Gastroesophageal sphincter (tissue), 4 donors: ENCODE measurements around the gene DMRT1. TPM values are rescaled to one million over a fixed set of nuclear protein-coding genes. Genes with fewer than 3 reads are reported as not detected.

Experiments
- ATAC-seq: fragments of 150-250 bp; one replicate; pipeline ENCODE4 v1.9.1; 2016; ENCODE audit warnings: mild to moderate bottlenecking, moderate library complexity
- H3K27ac ChIP-seq, 4 donors: fragments of 200-600 bp; sonication (generic) in 3 of 4; 1 replicate in 3 of 4; 2 replicates in 1 of 4; pipeline ENCODE4 v1.5.1; 2016 to 2019
- H3K27me3 ChIP-seq: fragments of 200-600 bp; sonication (generic); one replicate; pipeline ENCODE4 v1.5.1; 2019
- H3K36me3 ChIP-seq, 2 donors: fragments of 200-600 bp; sonication (generic); one replicate each; pipeline ENCODE4 v1.5.1; 2019; ENCODE audit warnings: control low read depth in 1 of 2
- H3K4me1 ChIP-seq, 3 donors: fragments of 200-600 bp; sonication (generic); 1 replicate in 2 of 3; 2 replicates in 1 of 3; pipeline ENCODE4 v1.5.1; 2016 to 2019; ENCODE audit warnings: control low read depth in 2 of 3
- H3K4me3 ChIP-seq, 2 donors: fragments of 200-600 bp; sonication (generic); one replicate each; pipeline ENCODE4 v1.5.1; 2019; ENCODE audit warnings: mild to moderate bottlenecking in 1 of 2, moderate library complexity in 1 of 2
- H3K9me3 ChIP-seq, 3 donors: fragments of 200-600 bp; sonication (generic); one replicate each; pipeline ENCODE4 v1.5.1; 2017 to 2019; ENCODE audit warnings: control low read depth in 2 of 3
- EP300 ChIP-seq: sonication (generic); formaldehyde crosslinking; IDR thresholded peaks from one replicate; pipeline ENCODE4 v1.6.1; 2017; ENCODE audit warnings: antibody characterized with exemption, mild to moderate bottlenecking
- POLR2A ChIP-seq, 2 donors: fragments of 450-650 bp; IDR thresholded peaks; one replicate each; pipeline ENCODE4 v1.6.1; 2017; ENCODE audit warnings: antibody characterized with exemption in 2 of 2, mild to moderate bottlenecking in 2 of 2, moderate library complexity in 1 of 2
- POLR2AphosphoS5 ChIP-seq: sonication (generic); formaldehyde crosslinking; IDR thresholded peaks from one replicate; pipeline ENCODE4 v1.6.1; 2017; ENCODE audit warnings: antibody characterized with exemption
- WGBS, 2 donors: methylation state at CpG; one replicate each; pipeline ENCODE4 v1.1.5; 2018; ENCODE audit warnings: low coverage in 1 of 2; 5-methylcytosine and 5-hydroxymethylcytosine counted together
- total RNA-seq, 4 donors: library from RNA; depleted of rRNA; stranded (reverse); fragments of >200 nt; gene quantifications; one replicate each; pipeline ENCODE4 v1.1.0, GENCODE V29; 2016
- TF ChIP-seq, protein P1 (sequence below), 4 experiments: fragments of 200-600 bp in 2 of 4; fragments of 450-650 bp in 2 of 4; sonication (generic) in 1 of 4; IDR thresholded peaks; one replicate each; pipeline ENCODE4 v1.5.1; 2017 to 2019; ENCODE audit warnings: antibody characterized with exemption in 4 of 4, mild to moderate bottlenecking in 2 of 4, moderate library complexity in 2 of 4

DMRT1 gene
- total RNA-seq, 4 donors from 2014 or later: not detected

DNA sequence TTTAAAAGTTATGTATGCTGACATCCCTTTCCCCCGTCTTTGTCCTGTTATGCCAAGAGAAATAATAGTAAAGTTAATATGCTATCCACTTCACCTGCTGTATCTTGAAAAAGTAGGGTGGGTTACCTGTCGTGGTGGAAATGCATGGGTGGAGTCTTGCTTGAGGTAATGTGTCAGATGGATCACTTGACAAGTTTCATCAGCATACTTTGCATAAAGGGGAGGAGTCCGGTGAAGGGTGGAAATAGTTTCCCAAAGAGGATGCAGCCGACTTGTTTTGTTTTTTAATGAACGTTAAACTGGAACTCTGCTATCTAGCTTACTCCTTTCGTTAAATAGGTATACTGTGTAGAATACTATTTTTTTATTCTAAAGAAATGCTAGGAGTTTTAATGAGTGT is 125.9 kb downstream of the DMRT1 start:
- no peak overlapping the region for H3K4me3 ChIP-seq
- no peaks in the 10 kb centered on the region for H3K36me3 ChIP-seq
- no peak for TF ChIP-seq EP300
- TF ChIP-seq, protein P1, sequence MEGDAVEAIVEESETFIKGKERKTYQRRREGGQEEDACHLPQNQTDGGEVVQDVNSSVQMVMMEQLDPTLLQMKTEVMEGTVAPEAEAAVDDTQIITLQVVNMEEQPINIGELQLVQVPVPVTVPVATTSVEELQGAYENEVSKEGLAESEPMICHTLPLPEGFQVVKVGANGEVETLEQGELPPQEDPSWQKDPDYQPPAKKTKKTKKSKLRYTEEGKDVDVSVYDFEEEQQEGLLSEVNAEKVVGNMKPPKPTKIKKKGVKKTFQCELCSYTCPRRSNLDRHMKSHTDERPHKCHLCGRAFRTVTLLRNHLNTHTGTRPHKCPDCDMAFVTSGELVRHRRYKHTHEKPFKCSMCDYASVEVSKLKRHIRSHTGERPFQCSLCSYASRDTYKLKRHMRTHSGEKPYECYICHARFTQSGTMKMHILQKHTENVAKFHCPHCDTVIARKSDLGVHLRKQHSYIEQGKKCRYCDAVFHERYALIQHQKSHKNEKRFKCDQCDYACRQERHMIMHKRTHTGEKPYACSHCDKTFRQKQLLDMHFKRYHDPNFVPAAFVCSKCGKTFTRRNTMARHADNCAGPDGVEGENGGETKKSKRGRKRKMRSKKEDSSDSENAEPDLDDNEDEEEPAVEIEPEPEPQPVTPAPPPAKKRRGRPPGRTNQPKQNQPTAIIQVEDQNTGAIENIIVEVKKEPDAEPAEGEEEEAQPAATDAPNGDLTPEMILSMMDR (IDR thresholded peaks at IDR 0.05): no peak
- no peak for TF ChIP-seq POLR2AphosphoS5
- TF ChIP-seq POLR2A (IDR thresholded peaks at IDR 0.05): no peak
- peaks cover 0 to 34% (median 21%) of the 10 kb centered on the region in 3 donors for H3K4me1 ChIP-seq
- whole genome bisulfite sequencing, 2 donors: 10% methylated on average over 6 of the region's 6 CpGs
- ATAC-seq: no peak
- no peaks in the 10 kb centered on the region for H3K9me3 ChIP-seq
- no peak overlapping the region for H3K27ac ChIP-seq
- H3K27me3 ChIP-seq: peaks cover 97% of the 10 kb centered on the region

DNA sequence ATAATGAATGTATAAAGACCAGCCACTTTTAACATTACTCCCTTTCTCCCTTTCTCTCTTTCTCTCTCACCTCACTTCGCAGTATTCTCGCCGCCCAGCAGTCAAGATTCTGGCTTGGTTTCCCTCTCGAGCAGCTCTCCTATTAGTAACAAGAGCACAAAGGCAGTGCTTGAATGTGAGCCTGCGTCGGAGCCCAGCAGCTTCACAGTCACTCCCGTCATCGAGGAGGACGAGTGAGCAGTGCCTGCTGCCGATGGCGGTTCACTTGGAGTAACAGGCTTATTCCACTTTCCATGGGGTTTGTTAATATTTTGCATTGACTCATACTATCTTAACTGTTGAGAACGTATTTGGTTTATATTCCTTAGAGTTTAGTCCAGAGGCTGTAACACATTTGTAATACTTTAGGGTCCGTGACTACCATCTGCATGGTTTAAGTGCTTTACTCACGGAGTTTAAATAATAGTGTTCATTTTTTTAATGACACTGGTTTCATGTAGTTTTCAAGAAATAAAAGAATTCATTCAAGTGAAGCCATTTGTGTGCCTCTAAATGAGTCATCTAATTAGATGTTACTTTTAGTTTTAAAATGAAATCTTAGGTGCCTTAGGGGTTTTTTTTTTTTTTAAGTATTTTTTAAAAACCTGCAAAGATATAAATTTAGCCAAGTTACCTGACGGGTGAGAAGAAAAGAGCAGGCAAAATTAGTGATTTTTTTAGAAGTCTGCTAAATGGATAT is 126.6 kb downstream of the DMRT1 start:
- no peaks in the 10 kb centered on the region for H3K9me3 ChIP-seq
- no peak overlapping the region for H3K4me3 ChIP-seq
- no peaks in the 10 kb centered on the region for H3K36me3 ChIP-seq
- TF ChIP-seq, protein P1 (IDR thresholded peaks at IDR 0.05): no peak
- TF ChIP-seq POLR2A (IDR thresholded peaks at IDR 0.05) (no peak), EP300 (no peak), POLR2AphosphoS5 (no peak)
- H3K4me1 ChIP-seq: peaks cover 0 to 40% (median 26%) of the 10 kb centered on the region in 3 donors
- H3K27ac ChIP-seq: no peak overlapping the region
- H3K27me3 ChIP-seq: peaks cover 97% of the 10 kb centered on the region
- no peak for ATAC-seq
- 8 to 10% methylated on average over 12 to 13 of the region's 15 CpGs for WGBS, 2 donors

DNA sequence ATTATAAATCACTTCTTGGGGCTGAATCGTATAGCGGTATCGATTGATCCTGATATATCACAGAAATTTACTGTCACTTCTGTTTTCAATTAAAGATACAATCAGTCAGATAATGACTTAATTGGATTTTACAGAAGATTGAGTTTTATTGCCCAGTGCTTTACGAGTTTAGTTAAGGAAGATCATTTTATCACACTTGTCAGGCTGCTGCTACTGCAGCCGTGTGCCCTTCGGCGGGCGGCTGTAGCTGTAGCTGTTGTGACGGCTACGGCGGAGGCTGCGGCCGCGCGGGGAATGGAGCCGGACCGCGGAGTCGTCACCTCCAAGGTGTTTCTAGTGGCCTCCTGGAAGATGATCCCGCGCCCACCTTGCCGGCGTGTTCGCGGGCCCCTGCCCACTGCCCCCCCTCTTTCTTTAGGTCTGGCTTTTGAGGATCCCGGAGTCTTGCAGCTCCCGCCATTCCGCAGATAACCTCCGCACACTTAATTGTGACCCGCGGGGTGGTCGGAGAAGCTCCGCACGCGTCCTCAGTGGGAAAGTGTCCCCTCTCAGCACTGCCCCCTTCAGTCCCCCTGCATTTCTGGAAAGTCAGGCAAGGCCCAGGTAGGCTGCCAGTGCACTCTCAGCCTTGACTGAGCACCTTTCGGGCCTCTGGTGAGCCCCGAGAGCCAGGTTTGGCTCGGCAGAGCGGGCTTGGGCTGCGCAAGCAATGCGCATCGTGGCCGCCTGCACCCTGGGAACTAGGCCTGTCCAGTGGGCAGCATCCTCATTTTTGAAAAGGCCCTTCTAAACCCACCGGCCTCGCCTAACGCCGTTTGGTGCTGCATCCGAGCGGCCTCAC is 128.0 kb downstream of the DMRT1 start:
- H3K36me3 ChIP-seq: no peaks in the 10 kb centered on the region

DNA sequence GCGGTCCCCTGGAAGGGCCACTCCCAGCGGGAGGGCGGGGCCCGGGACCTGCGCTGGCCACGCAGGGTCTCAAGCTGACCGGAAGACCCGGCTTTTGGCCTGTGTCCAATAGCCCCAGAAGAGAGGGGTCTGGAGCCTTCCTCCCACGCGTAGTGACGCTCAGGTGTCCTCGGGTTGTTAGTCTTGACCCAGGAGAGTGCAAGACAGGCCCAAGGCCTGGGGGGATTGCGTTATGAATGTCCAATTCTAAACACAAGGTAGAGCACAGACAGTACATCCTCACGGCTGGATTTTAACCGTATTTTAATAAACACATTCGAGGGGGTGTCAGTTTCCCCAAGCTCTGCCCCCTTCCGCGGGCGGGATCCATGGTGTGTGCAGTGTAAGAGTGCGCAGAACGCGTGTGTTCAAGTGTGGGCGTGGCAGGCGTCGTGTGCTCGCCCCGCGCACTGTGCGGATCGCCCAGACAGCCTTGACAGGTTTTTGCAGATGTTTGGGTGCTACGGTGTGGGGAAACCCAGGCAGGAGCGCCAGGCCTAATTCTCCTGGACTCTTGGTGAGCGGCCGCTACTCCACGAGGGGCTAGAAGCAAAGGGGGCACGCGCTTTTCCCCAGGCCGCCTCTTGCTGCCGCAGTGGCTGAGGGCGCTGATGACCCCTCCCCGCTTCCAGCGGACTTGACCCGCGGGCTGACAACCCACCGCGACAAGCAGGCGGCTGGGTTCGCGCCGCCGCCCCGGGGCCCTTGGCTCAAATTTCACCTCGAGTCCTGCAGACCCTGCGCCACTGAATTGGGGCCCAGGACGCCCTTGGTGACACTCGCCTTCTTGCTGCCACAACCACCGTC is 128.9 kb downstream of the DMRT1 start:
- H3K4me3 ChIP-seq: no peak overlapping the region

More for the DNA sequence above, 128.0 kb downstream of the DMRT1 start:
- 10 to 18% methylated on average over 4 to 20 of the region's 49 CpGs for WGBS, 2 donors
- no peak for TF ChIP-seq POLR2AphosphoS5
- no peak for TF ChIP-seq POLR2A (IDR thresholded peaks at IDR 0.05)
- TF ChIP-seq, protein P1 (IDR thresholded peaks at IDR 0.05): no peak
- peaks cover 0 to 45% (median 26%) of the 10 kb centered on the region in 3 donors for H3K4me1 ChIP-seq
- H3K27ac ChIP-seq: no peak overlapping the region
- peaks cover 100% of the 10 kb centered on the region for H3K27me3 ChIP-seq
- ATAC-seq: no peak
- no peaks in the 10 kb centered on the region for H3K9me3 ChIP-seq
- no peak overlapping the region for H3K4me3 ChIP-seq

More for the DNA sequence above, 128.9 kb downstream of the DMRT1 start:
- H3K27ac ChIP-seq: no peak overlapping the region
- TF ChIP-seq POLR2AphosphoS5: no peak
- no peak for TF ChIP-seq POLR2A (IDR thresholded peaks at IDR 0.05)
- 0 to 24% methylated on average over 3 to 5 of the region's 57 CpGs for WGBS, 2 donors
- peaks cover 0 to 45% (median 26%) of the 10 kb centered on the region in 3 donors for H3K4me1 ChIP-seq
- no peaks in the 10 kb centered on the region for H3K9me3 ChIP-seq
- no peaks in the 10 kb centered on the region for H3K36me3 ChIP-seq
- H3K27me3 ChIP-seq: peaks cover 100% of the 10 kb centered on the region
- no peak for ATAC-seq
